Breast epithelium (tissue), 3 donors: Measurements from ENCODE around the gene SEMA4C.

Source experiments
- CTCF ChIP-seq, 3 donors: fragments of 450-650 bp; IDR thresholded peaks; one replicate each; pipeline ENCODE4 v1.5.1; 2016 to 2017; ENCODE audit warnings: antibody characterized with exemption in 3 of 3, mild to moderate bottlenecking in 3 of 3, moderate library complexity in 3 of 3
- POLR2A ChIP-seq: fragments of 450-650 bp; IDR thresholded peaks from one replicate; pipeline ENCODE4 v1.6.1; 2016; ENCODE audit warnings: antibody characterized with exemption, mild to moderate bottlenecking, moderate library complexity

GRCh38 chr2:96835830-96836229 is 34.0 kb downstream of the SEMA4C start:
- TF ChIP-seq CTCF (IDR thresholded peaks at IDR 0.05) (no peak), POLR2A (no peak)
